Activated CD4-positive, CD25-positive, alpha-beta regulatory T cell treated with anti-CD3 and anti-CD28 coated beads, Interleukin-2, amount 50 U/mL, for 16 hours (primary cell): Measurements from ENCODE around the gene TSHZ2.

Experiments
- DNase-seq: peaks from one replicate; pipeline ENCODE4 v3.0.0-alpha.2; 2020; ENCODE audit warnings: low read depth, low spot score

Gene TSHZ2

GRCh38 chr20:53028337-53029007 is 56.3 kb downstream of the TSHZ2 start:
- DNase-seq, result no peak

GRCh38 chr20:53030061-53030460 is 57.9 kb downstream of the TSHZ2 start:
- no peak for DNase-seq

- no peak for DNase-seq
Measured at GRCh38 chr20:53032046-53032445, 59.9 kb downstream of the TSHZ2 start.

GRCh38 chr20:53032478-53032932 is 60.3 kb downstream of the TSHZ2 start:
- DNase-seq, result no peak

- DNase-seq, result no peak
Measured at GRCh38 chr20:53033176-53033575, 61.0 kb downstream of the TSHZ2 start.

GRCh38 chr20:53034899-53035298 is 62.7 kb downstream of the TSHZ2 start:
- no peak for DNase-seq

- DNase-seq, result no peak
Measured at GRCh38 chr20:53036992-53037391, 64.8 kb downstream of the TSHZ2 start.

DNA sequence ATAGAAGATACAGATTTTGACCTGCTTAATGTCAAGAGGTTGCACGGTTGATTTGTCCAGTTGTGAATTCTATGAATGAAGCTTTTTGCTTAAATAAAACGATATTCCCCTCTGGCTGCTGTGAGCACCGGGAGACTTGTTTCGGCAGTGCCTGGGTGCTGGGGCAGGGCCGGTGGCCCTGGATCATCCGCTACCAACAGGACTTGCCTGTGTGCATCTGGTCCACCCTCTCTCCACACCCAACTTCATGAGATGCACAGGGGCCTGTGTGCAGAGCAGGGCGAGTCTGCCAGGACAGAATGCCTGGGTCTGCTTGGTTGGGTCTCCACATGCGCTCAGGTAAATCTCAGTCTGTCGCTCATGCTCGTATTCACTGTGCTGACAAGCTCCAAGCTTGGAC is 65.5 kb downstream of the TSHZ2 start:
- no peak for DNase-seq

GRCh38 chr20:53038299-53038698 is 66.1 kb downstream of the TSHZ2 start:
- DNase-seq, result no peak

DNA sequence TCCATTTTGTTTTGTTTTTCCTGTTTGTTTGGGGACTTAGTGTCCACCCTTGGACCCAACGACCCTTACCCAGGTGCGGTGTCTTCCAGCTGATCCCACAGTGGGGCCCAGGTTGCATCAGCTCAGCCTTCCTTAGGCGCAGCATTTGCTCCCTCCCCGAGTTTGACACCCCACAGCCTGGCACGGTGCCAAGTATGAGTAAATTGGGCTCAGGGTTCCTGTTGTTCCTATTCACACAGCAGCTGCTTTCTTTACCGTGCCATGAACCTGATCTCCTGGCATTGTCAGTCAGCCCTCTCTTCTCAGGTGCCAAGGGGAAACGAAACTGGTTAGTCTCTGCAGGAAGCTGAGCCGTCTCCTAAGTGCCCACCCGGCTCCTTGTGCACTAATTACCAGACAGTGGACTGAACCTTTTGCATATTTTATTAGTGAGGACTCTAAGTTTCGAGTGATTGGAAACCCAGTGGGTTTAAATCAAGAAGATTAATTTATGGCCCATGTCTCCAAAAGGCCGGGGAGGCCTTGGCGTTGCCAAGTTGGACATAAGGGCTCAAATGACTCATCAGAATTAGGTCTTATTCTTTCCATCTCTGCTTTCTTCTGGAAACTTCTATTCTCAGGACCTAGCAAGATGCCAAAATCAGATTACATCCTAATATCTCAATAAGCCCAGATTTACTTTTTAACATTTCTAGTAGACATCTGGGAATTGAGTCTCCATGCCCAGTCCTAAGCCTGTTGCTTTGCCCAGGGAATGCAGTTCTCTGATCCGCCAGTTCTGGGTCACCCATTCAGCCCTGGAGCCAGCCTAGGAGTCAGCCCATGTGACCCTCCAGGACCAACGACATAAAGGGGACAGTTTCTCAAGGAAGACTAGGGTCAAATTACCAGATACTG is 68.8 kb downstream of the TSHZ2 start:
- no peak for DNase-seq

DNA sequence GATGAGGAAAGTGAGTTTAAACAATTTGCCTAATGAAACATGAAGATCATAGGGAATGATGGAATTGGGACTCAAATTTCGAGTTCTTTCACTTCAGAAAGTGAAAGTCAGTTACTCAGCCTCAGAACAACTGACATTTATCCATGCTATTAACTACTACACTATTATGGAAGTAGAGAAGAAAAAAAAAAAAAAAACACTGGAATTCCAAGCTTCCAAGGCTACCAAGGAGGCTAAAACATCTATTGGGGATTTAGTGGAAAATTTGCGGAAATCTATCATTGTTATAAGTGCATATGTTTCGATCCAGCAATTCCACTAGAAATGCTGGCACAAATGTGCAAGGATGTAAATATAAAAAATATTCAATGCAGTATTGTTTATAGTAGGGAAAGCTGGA is 70.4 kb downstream of the TSHZ2 start:
- no peak for DNase-seq

- DNase-seq, result no peak
Measured at GRCh38 chr20:53044296-53044695, 72.1 kb downstream of the TSHZ2 start.

DNA sequence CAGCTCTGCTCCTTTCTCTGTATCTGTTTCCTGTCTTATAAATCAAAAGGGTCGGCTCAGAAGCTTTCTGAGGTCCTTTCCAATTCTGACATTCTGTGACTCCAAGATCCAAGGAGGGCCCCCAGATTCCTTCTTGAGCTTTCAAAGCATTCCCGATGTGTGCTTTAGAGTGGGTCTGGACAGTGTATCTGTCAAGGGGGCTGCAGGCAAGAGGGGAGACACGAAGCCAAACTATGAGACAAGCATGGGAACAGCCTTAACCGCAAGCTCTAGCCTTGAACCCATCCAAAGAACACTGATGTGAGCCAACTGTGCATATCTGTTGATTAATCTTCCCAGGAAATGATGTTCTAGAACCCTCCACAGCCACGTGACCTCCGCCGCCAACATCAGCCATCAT is 73.8 kb downstream of the TSHZ2 start:
- DNase-seq, result no peak

DNA sequence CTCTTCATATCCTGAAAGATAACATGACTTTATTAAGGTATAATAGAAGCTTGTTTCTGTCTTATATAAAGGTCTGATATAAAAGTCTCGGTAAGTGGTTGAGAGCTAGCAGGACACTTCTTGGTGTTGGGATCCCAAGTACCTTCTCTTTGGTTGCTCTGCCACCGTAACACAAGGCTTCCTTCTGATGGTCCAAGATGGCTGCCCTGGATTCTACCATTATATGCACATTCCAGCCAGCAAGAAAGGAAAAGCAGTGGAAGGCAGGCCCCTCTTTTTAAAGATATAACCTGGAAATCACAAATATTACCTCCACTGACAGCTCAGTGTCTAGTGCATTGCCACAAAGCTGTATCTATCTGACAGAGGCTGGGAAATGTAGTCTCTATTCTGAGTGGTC is 75.0 kb downstream of the TSHZ2 start:
- no peak for DNase-seq

- DNase-seq, result no peak
Measured at GRCh38 chr20:53048387-53048786, 76.2 kb downstream of the TSHZ2 start.

DNA sequence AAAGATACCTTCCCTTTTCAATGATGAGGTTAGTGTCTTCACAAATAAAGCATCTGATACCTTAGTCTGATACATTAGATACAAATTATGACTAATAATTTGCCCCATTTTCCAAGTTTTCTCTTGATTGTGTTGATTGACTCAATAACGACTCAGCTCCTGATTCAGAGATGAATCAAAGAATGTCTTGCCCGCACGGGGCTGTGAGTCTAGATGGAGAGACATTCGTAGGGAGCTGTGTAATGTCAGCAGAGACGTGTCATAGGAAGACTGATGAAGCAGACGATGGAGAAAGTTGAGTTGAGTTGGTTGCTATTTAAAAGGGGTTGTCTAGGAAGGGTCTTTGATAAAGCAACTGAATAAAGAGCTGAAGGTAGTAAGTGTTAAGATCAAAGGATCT is 78.2 kb downstream of the TSHZ2 start:
- DNase-seq, result no peak

- DNase-seq, result no peak
Measured at GRCh38 chr20:53052380-53052779, 80.2 kb downstream of the TSHZ2 start.

- no peak for DNase-seq
Measured at GRCh38 chr20:53053595-53053994, 81.4 kb downstream of the TSHZ2 start.

DNA sequence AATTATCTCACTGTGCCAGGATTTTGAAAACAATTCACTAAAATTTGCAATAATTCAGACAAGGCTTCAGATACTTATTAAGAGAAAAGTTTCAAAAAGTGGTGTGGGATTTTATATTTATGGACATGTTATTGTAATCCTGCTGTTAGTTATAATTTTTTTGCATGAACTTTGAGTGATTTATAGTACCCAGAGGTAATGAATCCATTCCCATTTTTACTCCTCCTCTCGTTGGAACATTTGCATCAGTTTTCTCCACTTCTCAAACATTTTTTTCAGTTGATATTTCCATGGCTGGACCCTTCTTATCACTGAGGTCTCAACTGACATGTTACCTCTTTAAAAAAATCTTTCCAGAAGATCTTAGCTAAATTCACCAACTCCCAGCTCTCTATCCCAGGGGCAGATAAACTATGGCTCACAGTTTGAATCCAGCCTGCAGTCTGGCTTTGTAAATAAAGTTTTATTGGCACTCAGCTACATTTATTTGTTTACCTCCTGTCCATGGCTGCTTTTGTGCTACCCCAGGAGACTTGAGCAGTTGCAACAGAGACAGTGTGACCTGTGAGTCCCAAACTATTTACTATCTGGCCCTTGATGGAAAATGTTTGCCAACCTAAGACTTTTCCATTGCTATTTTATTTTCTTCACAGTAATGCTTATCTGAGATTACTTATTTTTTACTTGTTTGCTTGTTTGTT is 83.4 kb downstream of the TSHZ2 start:
- DNase-seq, result no peak

DNA sequence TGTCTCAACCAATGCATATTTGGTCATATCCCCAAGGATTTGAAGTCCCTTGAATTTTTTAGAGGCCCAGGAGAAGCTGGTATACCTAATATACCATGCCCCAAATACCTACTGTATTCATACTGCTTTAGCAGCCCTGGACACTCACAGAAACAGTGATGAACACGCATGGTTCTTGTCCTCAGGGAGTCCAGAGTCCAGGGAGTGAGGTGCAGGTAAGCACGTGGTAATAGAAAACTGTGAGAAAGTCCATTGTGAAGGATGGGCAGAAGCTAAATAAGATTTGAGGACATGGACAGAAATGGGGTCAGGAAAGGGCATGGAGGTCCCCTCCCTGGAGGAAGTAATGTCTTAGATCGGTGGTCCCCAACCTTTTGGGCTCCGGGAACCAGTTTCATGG is 85.4 kb downstream of the TSHZ2 start:
- no peak for DNase-seq

DNA sequence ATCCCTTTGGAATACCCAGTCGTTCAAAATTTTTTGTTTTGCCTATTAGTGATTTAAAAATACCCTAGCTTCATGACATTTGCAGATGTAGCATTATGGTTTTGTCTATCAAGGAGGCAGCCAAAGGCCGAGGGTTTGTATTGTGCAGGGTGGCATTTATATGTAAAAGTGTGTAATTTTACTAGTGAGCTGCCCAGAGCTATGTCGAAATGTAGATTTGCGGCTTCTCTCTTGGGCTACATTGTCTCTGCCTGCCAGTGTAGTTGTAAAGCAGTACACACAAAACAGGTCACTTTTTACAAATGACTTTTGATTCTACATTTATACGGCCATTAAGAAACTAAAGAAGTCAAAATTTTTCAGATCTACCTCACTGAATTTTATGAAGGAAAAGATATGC is 87.7 kb downstream of the TSHZ2 start:
- no peak for DNase-seq
